Omental fat pad (tissue), 4 donors: ENCODE measurements around the gene OR2H1. TPM values are rescaled to one million over a fixed set of nuclear protein-coding genes. Genes with fewer than 3 reads are reported as not detected.

Source experiments
- ATAC-seq: fragments of 150-250 bp; one replicate; pipeline ENCODE4 v1.9.1; 2016; ENCODE audit warnings: mild to moderate bottlenecking, moderate library complexity; ENCODE audit not compliant: low FRiP score
- DNase-seq: peaks from one replicate; pipeline ENCODE4 v3.0.0-alpha.2; 2019; ENCODE audit warnings: low spot score
- CTCF ChIP-seq, 3 donors: fragments of 450-650 bp; IDR thresholded peaks; one replicate each; pipeline ENCODE4 v1.5.1; 2016 to 2017; ENCODE audit warnings: antibody characterized with exemption in 3 of 3, mild to moderate bottlenecking in 3 of 3, moderate library complexity in 2 of 3
- total RNA-seq, 4 donors: library from RNA; depleted of rRNA; stranded (reverse); fragments of >200 nt; gene quantifications; one replicate each; pipeline ENCODE4 v1.1.0, GENCODE V29; 2016

The OR2H1 gene
- total RNA-seq, 4 donors from 2014 or later = not detected

GRCh38 chr6:29499704-29500103, 42.7 kb downstream of the OR2H1 start:
- no peak for TF ChIP-seq CTCF (IDR thresholded peaks at IDR 0.05)
- no peak for ATAC-seq
- no peak for DNase-seq

DNA sequence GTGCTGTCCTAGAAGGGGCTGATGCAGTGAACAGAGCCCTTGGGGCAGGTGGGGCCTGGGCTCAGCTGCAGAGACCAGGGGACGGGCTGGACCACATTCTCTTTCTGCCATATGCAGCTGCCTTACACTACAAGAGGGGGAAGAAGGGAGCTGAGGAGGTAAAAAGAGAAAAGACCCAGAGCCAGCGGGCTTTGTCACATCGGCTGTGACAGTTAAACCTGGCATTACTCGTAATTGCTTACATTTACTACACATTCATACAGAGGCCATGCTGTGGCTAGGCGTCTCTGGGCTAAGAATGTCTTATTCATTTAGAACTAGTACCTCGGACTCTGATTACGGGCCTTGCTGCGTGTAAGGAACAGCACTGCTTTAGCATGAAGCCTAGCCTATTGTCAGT, 43.6 kb downstream of the OR2H1 start:
- TF ChIP-seq CTCF (IDR thresholded peaks at IDR 0.05) = no peak
- ATAC-seq (no peak), DNase-seq (no peak)

GRCh38 chr6:29501106-29501505, 44.2 kb downstream of the OR2H1 start:
- ATAC-seq (no peak), DNase-seq (no peak)
- no peak for TF ChIP-seq CTCF (IDR thresholded peaks at IDR 0.05)

GRCh38 chr6:29502181-29502580, 45.2 kb downstream of the OR2H1 start:
- DNase-seq (no peak), ATAC-seq (no peak)
- no peak for TF ChIP-seq CTCF (IDR thresholded peaks at IDR 0.05)

GRCh38 chr6:29502597-29502996, 45.6 kb downstream of the OR2H1 start:
- TF ChIP-seq CTCF (IDR thresholded peaks at IDR 0.05) = no peak
- ATAC-seq (no peak), DNase-seq (no peak)

GRCh38 chr6:29504961-29505360, 48.0 kb downstream of the OR2H1 start:
- ATAC-seq (no peak), DNase-seq (no peak)
- TF ChIP-seq CTCF (IDR thresholded peaks at IDR 0.05) = no peak

DNA sequence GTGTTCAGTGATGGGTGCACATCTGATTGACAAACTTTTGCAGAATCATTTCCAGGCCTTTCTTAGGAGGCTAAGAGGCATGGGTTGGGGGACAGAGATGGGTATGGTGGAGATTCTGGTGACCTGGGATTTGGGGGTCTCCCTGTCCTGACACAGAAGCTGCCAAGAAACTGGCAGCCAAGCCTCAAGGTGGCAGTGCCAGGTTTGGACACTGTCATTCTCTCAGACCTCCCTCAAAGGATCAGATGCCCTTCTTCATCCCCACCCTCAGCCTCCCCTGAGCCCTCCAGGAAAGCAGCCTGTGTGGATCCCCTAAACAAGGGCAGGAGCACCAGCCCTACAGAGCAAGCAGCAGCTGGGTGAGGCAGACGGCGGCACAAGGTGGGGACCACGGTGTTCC, 48.9 kb downstream of the OR2H1 start:
- DNase-seq (no peak), ATAC-seq (no peak)
- TF ChIP-seq CTCF (IDR thresholded peaks at IDR 0.05) = no peak
